Mucosa of descending colon (tissue), 3 donors: ENCODE data around the gene RHBDD1. TPM values are rescaled to one million over a fixed set of nuclear protein-coding genes. Genes with fewer than 3 reads are reported as not detected.

ENCODE experiments used
- ATAC-seq: fragments of 200-7000 bp; cut with Tn5 transposase; one replicate; pipeline ENCODE4 v1.9.1; 2020; ENCODE audit warnings: mild to moderate bottlenecking, moderate library complexity
- DNase-seq, 3 donors: peaks; one replicate each; pipeline ENCODE4 v3.0.0-alpha.2; 2020
- H3K36me3 ChIP-seq: fragments of 200-600 bp; one replicate; pipeline ENCODE4 v1.8.0; 2021; ENCODE audit warnings: low read depth, mild to moderate bottlenecking
- H3K4me1 ChIP-seq: fragments of 200-600 bp; one replicate; pipeline ENCODE4 v1.8.0; 2021; ENCODE audit warnings: low read depth, mild to moderate bottlenecking
- H3K4me3 ChIP-seq: fragments of 200-600 bp; one replicate; pipeline ENCODE4 v1.8.0; 2021; ENCODE audit warnings: mild to moderate bottlenecking
- H3K9me3 ChIP-seq: fragments of 200-600 bp; one replicate; pipeline ENCODE4 v1.8.0; 2021; ENCODE audit warnings: mild to moderate bottlenecking
- intact Hi-C, 2 donors: fragments of 100-400 bp; cut with DNase I in 1 of 2; cut with micrococcal nuclease in 1 of 2; formaldehyde crosslinking; loops; one replicate each; pipeline versions ENCODE4 v1.11.0 to v1.11.1; 2022; cut with DNase I, micrococcal nuclease
- total RNA-seq, 3 donors: library from RNA; stranded (reverse); fragmentation: NEBNext Ultra II Directional in 2 of 3; extraction: Animal tissue kit (Norgen Biotek cat#: 25700) in 2 of 3; gene quantifications; one replicate each; pipeline versions ENCODE4 v1.2.1 to v1.2.4, GENCODE V29; 2021 to 2023
- TF ChIP-seq, protein P1 (sequence below): fragments of 200-600 bp; IDR thresholded peaks from one replicate; pipeline ENCODE4 v1.8.0; 2022; ENCODE audit warnings: antibody characterized with exemption, mild to moderate bottlenecking
- donor health status: DM: no; HTN: no; CAD: no; lungs with moderate emphysema.
- donor health status: DM: no; HTN: no; CAD: no.
- donor health status: DM: no; HTN: yes; CAD: no.

The RHBDD1 gene
- total RNA-seq, 3 donors from 2014 or later: 28.7 to 41.6 (median 30.5) TPM

GRCh38 chr2:226791056-226791486, 44.8 kb upstream of the RHBDD1 start:
- peak in 1 of 3 donors; percentile 74 for DNase-seq
- ATAC-seq: peak; percentile 63
- no peaks in the 10 kb centered on the region for H3K9me3 ChIP-seq
- H3K4me3 ChIP-seq: peak overlapping the region; percentile 38
- peaks cover 19% of the 10 kb centered on the region for H3K4me1 ChIP-seq
- H3K36me3 ChIP-seq: no peaks in the 10 kb centered on the region
- intact Hi-C loops: loop anchor here (10.0 kb wide), 2 partner anchors 56 to 136 kb away; no protein-coding TSS in a partner anchor
- TF ChIP-seq, protein P1, sequence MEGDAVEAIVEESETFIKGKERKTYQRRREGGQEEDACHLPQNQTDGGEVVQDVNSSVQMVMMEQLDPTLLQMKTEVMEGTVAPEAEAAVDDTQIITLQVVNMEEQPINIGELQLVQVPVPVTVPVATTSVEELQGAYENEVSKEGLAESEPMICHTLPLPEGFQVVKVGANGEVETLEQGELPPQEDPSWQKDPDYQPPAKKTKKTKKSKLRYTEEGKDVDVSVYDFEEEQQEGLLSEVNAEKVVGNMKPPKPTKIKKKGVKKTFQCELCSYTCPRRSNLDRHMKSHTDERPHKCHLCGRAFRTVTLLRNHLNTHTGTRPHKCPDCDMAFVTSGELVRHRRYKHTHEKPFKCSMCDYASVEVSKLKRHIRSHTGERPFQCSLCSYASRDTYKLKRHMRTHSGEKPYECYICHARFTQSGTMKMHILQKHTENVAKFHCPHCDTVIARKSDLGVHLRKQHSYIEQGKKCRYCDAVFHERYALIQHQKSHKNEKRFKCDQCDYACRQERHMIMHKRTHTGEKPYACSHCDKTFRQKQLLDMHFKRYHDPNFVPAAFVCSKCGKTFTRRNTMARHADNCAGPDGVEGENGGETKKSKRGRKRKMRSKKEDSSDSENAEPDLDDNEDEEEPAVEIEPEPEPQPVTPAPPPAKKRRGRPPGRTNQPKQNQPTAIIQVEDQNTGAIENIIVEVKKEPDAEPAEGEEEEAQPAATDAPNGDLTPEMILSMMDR: no peak

DNA sequence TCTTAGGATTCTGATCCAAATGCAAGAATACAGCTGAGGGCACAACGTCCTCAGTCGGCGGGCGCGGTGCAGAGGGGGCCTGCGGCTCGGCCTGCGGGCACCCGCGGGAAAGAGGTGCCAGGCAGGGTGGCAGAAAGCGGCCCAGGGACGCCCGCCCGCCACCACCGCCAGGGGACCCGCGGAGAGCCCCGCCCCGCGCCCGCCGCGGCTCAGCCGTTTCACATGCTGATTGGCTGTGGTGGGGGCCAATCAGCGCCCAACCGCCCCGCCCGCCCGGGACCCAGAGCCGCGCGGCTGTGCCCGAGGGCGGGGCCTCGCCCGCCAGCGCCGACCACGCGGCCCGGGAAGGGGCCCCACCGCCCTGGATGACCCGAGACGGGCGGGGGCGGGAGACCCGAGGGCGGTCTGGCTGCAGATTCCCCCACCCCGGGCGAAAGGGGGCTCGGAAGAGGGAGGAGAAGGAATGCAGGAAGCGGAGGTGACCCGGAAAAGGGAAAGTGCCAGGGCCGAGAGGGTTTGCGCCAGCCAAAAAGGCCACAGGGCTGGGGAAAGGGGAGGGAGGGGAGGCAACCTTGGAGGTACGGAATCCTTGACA, 44.3 kb upstream of the RHBDD1 start:
- Histone ChIP-seq H3K4me1 (peaks cover 19% of the 10 kb centered on the region), H3K4me3 (peak overlapping the region; percentile 38), H3K36me3 (no peaks in the 10 kb centered on the region), H3K9me3 (no peaks in the 10 kb centered on the region)
- TF ChIP-seq, protein P1: peak; percentile 29
- intact Hi-C loops: loop anchor here (10.0 kb wide), 2 partner anchors 57 to 137 kb away; no protein-coding TSS in a partner anchor
- ATAC-seq (peak; percentile 98), DNase-seq (peak; percentile 92 to 95 (median 95))

- TF ChIP-seq, protein P1: no peak
- ATAC-seq (no peak), DNase-seq (peak in 1 of 3 donors; percentile 19)
- Histone ChIP-seq H3K4me3 (no peak overlapping the region), H3K36me3 (no peaks in the 10 kb centered on the region), H3K9me3 (no peaks in the 10 kb centered on the region), H3K4me1 (peaks cover 19% of the 10 kb centered on the region)
- intact Hi-C loops: loop anchor here (10.0 kb wide), 2 partner anchors 58 to 138 kb away; no protein-coding TSS in a partner anchor
Observed at GRCh38 chr2:226792155-226792881, 43.5 kb upstream of the RHBDD1 start.

GRCh38 chr2:226793646-226794045, 42.2 kb upstream of the RHBDD1 start:
- Histone ChIP-seq H3K4me1 (peaks cover 14% of the 10 kb centered on the region), H3K9me3 (no peaks in the 10 kb centered on the region), H3K36me3 (no peaks in the 10 kb centered on the region), H3K4me3 (no peak overlapping the region)
- TF ChIP-seq, protein P1: no peak
- DNase-seq (no peak), ATAC-seq (no peak)
- intact Hi-C loops: loop anchor here (10.0 kb wide), 2 partner anchors 59 to 139 kb away; no protein-coding TSS in a partner anchor

- H3K9me3 ChIP-seq: no peaks in the 10 kb centered on the region
- ATAC-seq (no peak), DNase-seq (no peak)
- TF ChIP-seq, protein P1: no peak
- intact Hi-C loops: loop anchor here (10.0 kb wide), 2 partner anchors 59 to 139 kb away; no protein-coding TSS in a partner anchor
- H3K4me1 ChIP-seq: peaks cover 14% of the 10 kb centered on the region
- H3K4me3 ChIP-seq: no peak overlapping the region
- no peaks in the 10 kb centered on the region for H3K36me3 ChIP-seq
Observed at GRCh38 chr2:226794196-226794661, 41.6 kb upstream of the RHBDD1 start.
